GM12865 (cell line): Measurements from ENCODE around the gene HADHA.

Experiments used
- DNase-seq: peaks from one replicate; pipeline ENCODE4 v3.0.0; 2010; ENCODE audit warnings: low read depth
- H3K4me3 ChIP-seq: 2 replicates; pipeline ENCODE4 v1.5.1; 2011; ENCODE audit warnings: mild to moderate bottlenecking, low read depth, low read length, control low read depth
- CTCF ChIP-seq: IDR thresholded peaks from 2 replicates; pipeline ENCODE4 v1.5.1; 2011; ENCODE audit warnings: low read length, control low read depth, low read depth, inconsistent platforms; ENCODE audit not compliant: insufficient read depth; ENCODE audit errors: missing control alignments

HADHA gene

GRCh38 chr2:26184121-26184520, 60.3 kb downstream of the HADHA start:
- H3K4me3 ChIP-seq = peak overlapping the region; percentile 39
- TF ChIP-seq CTCF = no peak
- no peak for DNase-seq

GRCh38 chr2:26182887-26183630, 61.4 kb downstream of the HADHA start:
- TF ChIP-seq CTCF = no peak
- no peak overlapping the region for H3K4me3 ChIP-seq
- no peak for DNase-seq

GRCh38 chr2:26182441-26182840, 62.0 kb downstream of the HADHA start:
- DNase-seq = no peak
- TF ChIP-seq CTCF = no peak
- no peak overlapping the region for H3K4me3 ChIP-seq

GRCh38 chr2:26179446-26179913, 65.0 kb downstream of the HADHA start:
- DNase-seq = no peak
- no peak overlapping the region for H3K4me3 ChIP-seq
- TF ChIP-seq CTCF = no peak

GRCh38 chr2:26178746-26179436, 65.5 kb downstream of the HADHA start:
- peak overlapping the region; percentile 42 for H3K4me3 ChIP-seq
- no peak for TF ChIP-seq CTCF
- peak; percentile 29 for DNase-seq

- DNase-seq = no peak
- H3K4me3 ChIP-seq = no peak overlapping the region; the same call in 1 of the 2 replicates
- no peak for TF ChIP-seq CTCF
Observed at GRCh38 chr2:26178246-26178645, 66.2 kb downstream of the HADHA start.
